ENCODE data around the gene PRR16.

Gene PRR16

DNA sequence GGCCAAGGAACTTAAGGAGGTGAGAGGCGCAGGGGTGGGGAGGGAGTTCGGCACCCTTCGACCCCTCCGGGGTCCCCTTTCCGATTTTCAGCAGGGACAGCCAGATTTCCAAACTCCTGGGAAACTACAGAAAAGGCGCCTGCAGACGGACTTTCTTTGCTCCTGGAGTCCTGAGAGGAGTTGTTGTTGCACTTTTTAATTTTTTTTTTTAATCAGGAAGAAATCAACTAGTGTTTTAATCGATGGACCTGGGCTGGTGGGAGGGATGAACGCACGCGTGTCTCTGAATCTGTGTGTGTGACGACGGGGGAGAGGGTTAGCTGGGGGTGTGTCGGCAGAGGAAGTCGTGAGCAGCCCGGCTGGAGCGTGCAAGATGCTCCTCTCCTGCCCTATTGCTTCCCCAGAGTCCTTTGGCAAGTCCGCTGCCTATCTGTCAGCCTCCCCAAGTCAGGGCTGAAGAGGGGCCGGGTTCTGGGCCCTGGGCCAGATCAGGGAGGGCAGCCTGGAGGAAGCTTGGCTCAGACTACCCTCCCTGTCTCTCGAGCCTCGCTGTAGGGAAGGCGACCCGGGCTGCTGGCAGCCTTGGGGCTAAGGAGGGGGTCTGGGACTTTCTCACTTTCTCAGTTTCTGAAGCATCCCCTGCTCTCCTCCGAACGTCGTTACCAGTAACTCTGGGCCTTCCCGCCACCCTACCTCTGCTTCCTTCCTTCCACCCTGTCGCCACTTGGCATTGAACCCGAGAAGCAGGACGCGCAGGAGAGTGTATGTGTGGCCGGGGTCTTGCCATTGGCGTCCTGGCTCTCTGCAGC is 731 bp downstream of the PRR16 start:
- DNase-seq: no peak

DNA sequence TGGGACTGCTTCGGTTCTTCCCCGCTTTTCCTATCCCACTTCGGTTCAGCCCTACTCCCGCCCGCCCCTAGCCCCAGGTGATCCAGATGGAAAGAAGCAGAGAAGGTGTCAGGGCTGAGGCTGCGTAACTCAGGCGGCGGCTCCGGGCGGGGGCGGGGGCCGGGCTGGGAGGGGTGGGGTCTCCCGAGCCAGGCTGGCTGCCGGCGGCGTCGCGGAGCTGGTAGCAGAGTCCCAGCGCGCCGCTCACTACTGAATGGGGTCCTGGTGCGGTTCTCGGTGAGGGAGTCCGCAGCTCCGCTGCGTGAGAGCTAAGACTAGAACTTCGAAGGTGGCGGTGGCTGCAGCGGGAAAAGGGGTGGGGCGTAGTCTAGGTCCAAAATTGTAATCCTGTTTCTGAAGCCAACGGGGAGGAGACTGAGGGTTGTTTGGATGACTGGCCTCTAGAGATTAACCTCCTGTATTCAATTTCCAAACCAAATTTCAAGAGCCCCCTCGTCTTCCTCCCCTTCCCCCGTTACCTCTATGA is 1.4 kb downstream of the PRR16 start:
- no peak for DNase-seq

DNA sequence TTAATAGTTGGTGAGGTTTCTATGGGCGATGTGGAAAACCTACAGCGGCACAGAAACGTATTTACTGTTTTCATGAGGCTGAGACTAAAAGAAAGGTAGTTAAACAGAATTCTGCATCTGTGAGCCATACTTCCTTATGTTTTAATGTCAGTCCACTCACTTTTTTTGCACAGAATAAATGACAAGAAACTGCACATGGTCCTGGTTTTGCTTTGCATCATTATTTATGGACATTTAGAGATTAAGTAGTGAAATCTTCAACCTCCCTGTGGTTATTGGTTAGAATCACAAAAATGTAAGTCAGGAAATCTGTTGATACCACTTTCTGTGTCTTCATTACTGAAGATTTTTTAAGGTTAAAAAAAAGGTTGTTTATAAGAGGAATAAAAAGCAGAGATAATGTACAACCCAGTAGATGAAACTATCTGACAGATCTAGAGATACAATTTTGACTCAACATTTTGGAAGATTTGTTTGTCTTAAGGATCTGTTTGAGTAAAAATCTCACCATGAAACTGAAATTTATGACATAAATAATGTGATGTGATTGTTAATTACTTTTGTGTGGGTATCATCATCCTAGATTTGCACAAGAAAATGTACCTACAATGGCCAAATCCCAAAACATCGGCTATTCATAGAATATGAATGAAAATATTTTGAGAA is 2.4 kb downstream of the PRR16 start:
- no peak for DNase-seq

DNA sequence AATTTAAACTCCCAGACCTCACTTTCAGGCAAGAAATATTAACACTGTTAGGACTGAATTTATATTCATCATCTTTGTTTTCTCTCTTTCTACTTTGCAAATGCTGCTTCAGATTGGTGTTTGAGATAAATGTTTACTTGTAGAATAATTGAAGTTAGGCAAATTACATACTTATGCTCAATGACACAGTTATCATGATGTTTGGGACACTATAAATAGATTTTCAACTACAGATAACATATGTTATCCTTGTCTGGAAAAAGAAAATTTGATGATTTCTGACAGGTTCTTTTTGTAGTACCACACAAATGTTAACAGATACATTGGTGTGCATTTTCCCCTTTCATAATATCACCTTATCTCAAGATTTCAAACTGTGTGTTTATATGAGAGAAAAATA is 7.9 kb downstream of the PRR16 start:
- DNase-seq: no peak

DNA sequence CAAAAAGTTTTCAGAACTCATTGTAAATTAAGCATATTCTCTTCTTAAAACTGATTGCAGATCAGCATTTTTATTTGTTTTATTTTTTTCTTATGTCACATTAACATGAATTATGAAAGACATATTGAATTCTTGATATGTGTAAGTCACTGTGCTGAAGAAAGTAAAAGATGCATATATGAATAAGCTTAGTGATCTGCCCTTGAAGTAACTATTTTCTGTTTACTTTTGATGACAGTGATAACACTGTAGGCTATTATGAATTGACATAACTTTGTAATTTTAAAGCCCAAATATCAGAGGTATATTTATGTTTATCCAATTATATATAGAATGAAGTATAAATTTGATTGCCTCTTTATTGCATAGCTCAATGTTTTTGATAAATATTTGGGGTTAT is 8.8 kb downstream of the PRR16 start:
- no peak for DNase-seq

DNA sequence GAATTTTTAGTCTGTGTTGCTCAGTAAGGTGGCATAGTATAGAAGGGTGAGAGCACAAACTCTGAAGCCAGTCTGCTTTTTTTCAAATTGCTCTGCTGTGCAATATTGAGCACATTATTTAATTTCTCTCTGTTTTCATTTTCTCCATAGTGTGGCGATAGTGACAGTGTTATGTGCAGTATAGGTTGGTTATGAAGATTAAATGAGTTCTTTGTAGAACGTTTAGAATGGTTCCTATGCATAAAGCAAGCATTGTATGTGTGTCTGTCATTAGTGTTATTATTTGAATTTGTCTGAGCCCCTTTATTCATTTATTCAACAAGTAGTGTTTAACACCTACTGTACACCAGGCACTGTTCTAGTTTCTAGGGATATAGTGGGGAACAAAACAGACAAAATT is 9.2 kb downstream of the PRR16 start:
- no peak for DNase-seq

DNA sequence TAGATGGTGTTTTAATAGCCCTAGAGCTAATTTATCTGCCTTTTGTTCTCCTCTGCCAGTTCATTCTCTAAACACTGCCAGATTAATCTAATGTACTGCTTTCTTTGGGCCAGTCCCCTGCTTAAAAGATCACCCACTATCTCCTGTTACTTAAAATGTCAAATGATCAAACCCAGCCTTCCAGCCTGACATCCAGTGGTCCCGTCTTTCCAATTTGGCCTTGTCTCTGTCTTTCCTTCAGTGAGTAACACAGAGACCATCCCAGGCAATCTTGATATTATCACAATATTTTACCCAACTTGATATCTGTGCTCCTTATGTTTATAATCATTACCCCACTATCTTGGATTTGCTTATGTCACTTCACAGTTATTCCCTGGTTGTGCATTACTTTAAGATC is 12.0 kb downstream of the PRR16 start:
- DNase-seq: no peak

DNA sequence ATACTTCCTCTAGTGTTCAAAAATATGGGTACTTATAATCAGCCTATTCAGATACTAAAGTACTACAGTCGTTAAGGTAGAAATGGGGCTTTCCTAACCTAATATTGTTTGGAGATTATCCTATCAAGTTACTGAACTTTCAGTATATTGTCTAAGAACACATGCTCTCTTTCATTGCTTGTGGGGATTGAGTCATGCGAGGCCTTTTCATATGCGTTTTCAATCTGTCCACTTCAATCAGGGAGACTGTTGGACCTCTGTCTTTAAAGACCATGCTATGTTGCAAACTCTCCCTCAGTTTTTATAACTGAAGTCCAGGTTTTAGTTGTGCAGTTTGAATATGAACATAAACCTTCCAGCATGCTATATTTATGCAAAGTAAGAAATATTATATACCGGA is 15.0 kb downstream of the PRR16 start:
- DNase-seq: no peak

DNA sequence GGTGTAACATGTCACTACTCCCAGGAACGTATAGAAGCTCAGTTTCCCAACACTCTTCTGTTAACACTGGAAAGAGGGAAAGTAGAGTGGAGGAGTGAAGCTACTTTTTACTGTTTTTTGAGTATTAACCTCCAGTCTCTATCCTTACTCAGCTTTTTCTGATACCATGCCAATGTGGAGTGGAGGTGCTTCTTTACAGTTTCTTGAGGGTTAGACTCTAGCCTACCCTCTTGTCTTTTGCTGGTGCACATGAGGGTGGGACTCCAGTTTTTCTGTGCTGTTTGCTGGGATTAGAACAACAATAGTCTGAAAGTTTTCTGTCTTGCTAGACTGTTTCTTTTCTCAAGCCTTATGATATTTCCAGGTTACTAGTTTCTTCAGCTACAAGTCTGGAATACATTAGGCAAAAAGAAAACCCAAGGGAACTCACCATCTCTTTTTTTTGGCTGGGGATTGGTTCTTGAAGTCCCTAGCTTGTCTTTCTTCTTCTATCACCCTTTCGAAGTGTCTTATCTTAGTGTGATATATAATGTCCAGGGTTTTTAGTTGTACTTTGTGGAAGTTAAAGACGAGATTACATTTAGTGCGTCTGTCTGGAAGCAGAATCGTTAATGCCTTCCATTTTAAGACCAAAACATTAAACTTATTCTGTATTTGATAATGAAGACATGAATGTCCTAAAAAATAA is 35.9 kb downstream of the PRR16 start:
- no peak for DNase-seq

DNA sequence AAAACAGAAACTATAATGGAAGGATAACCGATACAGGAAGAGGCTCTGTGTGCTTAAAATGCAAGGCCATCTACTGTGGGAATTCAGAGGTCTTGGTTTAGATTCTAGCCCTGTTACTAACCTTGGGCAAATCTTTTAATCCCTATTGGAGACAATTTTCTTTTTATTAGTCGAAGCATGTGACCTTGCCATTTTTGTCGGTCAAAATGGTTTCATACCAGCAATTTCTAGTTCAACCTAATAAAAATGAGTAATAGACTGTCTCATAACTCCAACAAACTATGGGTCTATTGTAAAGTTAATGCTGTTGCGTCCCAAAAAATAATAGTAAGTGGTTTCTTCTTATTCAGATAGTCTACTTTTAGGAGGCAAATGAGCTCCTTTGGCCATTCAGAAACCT is 38.4 kb downstream of the PRR16 start:
- no peak for DNase-seq

DNA sequence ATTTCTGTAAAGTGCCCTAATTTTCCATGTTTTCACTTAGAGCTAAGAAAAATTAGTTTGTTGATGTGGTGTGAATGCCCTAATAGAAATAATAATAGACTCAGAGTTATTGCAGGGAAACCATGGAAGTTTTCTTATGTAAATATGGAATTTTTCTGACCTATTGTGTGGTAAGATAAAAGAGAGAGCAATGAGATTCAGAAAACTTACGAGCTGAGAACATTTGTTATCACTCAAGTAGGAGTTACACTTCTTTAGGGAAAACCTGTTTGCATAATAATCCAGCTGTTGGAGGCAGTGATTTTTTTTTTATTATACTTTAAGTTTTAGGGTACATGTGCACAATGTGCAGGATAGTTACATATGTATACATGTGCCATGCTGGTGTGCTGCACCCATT is 39.2 kb downstream of the PRR16 start:
- DNase-seq: no peak

DNA sequence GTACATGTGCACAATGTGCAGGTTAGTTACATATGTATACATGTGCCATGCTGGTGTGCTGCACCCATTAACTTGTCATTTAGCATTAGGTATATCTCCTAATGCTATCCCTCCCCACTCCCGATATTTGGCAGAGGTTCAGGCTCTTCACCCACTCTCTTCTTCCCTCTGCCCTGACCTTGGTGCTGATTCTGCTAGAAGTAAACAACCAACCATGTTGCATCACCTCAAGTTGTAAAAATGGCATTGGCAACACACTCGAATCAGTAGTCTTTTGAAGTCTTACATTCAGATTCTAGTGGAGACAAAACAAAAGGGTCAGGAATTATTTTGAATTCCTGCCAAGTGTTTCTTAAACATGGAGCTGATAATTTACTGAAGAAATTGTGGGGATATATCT is 40.0 kb downstream of the PRR16 start:
- DNase-seq: no peak

DNA sequence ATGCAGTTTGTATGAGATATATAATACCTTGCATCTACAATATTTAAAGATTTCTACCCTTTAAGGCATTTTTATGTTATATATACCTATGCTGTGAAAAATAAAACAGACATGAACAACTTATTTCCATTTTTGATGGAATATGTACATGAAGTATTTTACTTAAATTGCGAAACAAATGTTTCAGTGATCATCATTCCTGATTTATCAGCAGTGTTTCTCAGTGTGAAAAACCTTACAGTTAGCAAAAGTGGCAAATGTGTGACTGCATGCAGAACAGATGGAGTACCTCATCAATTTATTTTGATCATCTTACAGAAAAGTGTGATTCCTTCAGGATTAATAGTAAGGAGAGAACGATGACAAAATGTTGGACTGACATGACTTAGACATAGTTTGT is 43.1 kb downstream of the PRR16 start:
- no peak for DNase-seq

DNA sequence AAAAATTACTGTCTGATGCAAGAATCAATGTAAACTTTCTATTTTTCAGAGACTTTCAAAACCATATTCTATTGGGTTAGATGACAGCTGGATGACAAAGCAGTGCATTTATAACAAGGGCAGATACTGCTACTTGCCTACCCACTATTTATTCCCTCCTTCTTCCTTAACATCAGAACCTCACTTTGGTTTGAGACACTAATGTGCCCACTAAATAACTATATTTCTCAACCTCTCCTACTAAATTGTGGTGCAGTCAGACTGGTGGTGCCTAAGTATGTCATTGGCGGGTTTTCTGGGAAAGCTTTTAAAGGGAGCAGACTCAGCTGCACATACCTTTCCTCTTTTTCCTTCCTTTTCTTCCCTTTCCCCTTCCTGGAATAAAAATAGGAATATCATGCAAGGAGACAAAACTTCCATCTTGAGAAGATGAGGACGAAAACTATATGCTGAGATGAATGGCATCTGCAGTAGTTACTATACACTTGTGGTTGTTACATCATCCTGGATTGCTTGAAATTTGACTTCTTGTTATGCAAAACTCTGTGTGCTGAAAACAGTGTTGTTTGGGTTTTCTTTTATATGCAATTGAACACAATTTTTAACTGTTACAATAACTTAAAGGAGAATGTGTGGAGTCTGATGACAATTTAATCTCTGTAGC is 43.8 kb downstream of the PRR16 start:
- no peak for DNase-seq

DNA sequence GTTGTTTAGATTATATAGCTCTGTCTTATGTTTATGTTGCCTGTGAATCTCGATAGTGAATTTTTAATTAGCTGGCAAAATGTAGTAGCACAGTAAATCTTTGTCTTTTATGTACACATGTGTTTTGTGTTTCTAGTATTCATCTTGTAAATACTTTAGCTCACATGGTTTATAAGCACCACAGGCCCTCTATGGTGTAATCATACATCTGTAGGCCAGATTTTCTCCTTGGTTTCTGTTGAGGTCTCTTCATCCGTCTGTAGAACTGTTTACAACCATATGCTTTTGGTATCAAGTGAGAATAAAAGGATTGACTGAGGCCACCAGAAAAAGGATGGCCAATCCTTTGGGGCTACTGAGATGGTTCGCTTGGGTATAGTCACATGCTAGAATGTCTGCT is 45.0 kb downstream of the PRR16 start:
- no peak for DNase-seq

DNA sequence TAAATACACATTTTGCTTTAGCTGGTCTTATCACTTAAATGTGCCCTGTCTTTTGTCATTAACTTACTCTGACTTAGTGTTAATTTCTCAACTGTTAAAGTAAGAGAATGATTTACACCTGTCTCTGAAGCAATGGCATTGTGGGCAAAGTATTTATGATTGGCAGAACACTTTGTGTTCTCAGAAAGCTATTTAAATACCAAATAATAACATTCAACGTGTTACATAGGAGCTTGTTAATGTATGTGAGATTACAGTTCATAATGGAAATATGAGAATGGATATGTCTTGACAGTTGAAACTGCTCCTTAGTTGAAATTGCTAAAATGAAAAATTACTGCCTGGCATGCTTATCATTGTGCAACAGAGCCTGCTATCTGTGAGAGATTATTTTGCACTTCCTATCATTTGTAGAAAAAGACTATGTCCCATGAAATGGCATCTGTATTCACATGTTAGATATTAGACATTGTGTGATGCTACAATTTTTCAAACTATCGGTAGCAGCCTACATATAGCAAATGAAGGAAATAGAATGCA is 46.1 kb downstream of the PRR16 start:
- DNase-seq: no peak

DNA sequence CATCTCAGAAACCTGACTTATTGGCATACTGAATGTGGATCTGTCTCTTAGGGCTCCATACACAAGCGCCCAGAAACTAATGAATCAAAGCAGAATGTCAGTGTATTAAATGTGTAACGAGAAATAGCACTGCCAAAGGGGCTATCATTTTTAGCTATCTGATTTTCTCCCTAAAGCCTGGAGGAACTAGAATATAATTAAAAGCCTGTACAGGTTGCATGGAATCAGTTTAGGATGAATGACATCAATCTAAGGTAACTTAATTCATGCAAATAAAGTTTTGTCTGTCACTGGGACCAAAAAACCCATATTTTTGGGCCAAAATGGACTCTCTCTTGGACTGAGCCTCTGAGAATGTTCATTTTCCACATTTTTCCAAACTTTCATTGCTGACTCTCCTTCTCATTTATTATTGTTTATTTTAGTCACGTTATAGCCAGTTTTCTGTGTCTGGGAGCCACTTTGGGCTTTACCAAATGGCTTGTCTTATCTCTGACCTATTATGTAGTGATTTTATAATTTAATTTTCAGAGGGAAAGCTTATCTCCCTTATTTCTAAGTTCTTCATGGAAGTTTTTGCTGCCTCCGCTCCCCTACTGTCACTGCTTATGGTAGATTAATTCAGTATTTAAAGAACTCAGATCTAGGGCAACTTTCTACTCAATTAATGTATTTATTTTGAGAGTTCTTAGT is 47.0 kb downstream of the PRR16 start:
- no peak for DNase-seq

DNA sequence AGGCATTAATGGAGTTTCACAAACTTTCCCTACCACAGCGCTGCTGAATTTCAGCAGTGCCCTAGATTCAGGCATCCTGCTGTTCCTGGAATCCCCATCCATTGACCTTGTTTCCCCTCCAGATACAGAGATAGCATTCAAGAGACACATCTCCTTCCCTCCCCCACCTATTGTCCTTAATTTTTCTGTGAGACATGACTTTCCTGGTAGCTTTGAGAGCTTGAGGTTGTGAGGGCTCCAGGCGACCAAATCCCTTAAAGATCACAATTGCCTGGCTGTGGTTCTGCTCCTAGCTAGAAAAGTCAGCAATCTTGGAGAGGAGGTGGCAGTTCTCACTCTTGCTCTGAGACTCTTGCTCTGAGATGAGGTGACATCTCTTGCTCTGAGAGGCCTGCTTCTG is 48.0 kb downstream of the PRR16 start:
- DNase-seq: no peak

DNA sequence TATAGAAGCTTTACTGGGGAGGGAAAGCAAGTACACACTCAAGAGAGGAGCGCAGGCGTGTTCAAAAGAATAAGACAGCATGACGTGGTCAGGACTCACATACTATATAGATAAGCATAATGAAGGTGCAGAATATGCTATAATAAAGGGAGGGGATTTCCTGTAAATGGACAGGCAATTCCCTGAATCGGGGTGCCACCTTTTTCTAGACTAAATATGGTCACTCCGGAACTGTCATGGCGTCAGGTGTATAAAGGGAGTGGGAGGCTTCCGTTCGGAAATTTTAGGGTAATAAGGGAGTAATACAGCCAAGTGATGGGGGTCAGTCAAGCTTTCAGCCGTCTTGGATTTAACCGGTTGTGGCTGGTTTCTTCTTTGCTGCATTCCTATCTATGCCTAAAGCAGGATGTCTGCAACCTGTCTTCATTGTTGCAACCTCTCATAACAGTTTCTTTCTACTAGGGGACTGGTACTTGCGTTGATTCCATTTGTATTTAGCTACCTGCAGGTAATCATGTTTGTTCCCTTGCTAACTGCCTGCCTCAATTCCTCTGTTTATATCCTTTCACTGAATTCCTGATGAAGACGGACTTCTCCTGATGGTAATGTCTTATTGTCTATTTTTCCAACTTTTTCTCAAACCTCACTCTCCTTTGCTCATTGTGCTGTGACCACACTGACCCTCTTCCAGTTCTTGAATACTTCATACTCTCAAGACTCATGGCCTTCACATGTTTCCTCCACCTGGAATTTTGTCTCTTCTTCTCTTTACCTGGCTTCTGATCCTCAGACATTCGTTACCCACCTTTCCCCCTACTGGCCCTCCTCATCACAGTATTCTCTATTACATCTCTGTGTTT is 48.9 kb downstream of the PRR16 start:
- no peak for DNase-seq

DNA sequence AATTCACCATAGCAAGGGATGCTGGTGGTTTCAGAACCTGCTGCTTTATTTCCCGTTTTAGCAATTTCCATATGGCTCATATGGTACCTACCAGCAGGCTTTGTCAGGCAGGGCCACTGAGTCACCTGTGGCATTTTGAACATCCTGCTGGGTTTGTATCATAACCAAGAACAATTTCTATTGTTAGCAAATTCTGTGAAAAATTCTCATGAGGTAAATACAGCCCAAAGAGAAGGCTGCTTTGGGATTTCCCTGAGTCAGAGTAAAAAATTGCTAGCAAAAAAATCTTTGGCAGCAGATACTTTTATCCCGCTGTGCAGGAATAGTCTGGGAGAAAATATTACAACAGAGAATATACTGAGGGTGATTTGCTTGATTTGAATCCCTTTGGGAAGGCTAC is 52.7 kb downstream of the PRR16 start:
- DNase-seq: no peak

DNA sequence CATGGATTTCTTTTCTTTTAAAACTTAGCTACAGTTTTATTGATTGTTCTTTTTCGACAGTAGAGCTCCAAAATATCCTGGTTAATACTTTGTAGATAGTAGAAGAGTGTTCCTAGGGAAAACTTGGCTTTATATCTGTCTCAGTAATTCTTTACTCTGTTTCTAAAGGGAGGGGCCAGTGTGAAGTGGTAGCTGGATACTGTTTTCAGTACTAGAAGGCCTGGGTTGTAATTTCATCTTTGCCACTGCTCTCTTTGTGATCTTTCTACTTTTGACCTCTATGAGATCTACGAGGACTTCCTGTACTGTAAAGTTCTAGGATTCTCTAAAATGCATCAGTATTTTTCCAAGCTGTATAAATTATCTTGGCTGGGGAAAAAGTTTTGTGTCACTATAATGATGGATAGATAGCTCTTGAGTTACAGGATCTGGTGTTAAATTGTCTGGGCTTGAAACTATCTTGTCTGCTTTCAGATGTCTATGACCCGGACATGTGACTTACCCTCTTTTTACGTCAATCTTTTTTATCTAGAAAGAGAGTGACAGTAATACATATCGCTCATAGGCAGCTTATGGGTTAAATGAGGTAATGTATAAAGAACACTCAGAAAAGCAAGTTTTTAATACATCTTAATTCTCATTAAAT is 53.6 kb downstream of the PRR16 start:
- DNase-seq: no peak
